NCI-H345 treated with DMSO at 0.1 percent for 48 hours (cell line): ENCODE measurements around the gene GYPA.
"Not testable (repeated sequence)": the region's sequence is repeated elsewhere in the genome, so short reads cannot be mapped to it uniquely, and the experiment has no call there.

Experiments
- DNase-seq: peaks from one replicate; lab custom pipeline; 2025; ENCODE audit not compliant: unreplicated experiment; lab: John Stamatoyannopoulos, UW

Gene GYPA

DNA sequence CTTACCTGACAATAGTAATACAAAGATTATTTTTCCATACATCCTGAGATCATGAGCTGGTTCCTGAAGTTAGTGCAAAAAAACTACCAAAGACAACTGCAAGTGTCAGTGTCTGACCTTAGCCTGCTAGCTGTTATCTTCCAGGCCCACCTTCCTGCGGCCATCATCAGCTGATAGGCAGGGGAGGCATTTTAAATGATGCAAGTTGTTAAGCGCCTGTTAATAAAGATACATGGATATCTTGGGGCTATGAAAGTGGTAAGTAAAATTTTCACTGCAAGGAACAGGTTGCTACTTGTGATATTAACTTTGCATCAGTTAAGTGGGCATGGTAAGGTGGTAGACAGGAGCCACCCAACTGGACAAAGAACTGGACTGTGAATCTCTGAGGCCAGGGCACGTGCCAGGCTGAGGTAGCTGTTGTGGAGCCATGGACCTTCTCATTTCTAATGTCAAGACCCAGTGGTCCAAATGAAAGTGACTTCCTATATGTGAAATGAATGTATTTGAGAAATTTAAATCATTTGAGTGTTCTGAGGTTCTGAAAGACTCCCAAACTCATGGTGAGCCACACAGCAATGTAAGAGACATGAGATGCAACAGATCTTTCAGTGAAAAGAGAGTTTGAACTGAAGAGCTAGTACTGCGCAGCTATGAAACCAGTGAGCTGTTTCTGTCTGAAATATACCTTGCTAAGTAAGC lies at the start of gene GYPA:
Gene GYPA (minus strand): TSS at position 125 of the 702 bp plus-strand sequence. CDS start 83 bp downstream, at position 42.
- DNase-seq, result not testable (repeated sequence)

DNA sequence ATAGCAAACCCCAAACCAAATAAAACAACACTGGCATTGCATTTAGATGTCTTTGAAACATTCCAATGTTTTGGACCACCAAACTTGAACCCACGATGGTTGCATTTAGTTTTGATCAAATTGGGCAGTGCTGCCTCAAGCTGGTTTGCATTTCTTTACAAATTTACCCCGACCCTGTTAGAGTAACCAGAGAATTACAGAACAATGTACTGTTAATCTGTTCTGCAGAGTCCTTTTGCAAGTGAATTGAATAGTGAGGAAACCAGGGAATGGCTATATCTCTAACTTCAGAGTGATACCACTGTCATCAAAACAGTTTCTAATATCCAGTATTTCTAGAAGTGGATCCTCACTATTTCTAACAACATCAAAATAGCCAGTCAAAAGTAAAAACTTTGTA lies 49.5 kb upstream of the GYPA start:
- DNase-seq, result no peak

DNA sequence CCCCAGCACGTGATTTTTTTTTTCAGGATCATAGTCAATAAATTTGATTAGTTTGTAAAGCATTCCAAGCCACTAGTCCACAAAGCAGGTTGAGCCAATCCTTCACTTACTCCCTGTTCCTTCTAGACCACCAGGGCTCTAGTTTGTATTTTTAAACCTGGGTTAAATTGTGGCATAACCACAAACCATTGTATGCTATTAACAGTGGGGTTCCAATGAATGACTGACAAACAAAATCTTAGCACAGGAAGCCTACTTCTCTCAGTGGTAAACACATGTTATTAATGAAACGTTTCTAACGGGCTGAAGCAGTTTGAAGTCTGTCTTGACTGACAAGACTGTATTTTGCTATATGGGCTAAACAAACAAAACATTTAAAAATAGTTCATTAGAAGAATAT lies 48.6 kb upstream of the GYPA start:
- no peak for DNase-seq

DNA sequence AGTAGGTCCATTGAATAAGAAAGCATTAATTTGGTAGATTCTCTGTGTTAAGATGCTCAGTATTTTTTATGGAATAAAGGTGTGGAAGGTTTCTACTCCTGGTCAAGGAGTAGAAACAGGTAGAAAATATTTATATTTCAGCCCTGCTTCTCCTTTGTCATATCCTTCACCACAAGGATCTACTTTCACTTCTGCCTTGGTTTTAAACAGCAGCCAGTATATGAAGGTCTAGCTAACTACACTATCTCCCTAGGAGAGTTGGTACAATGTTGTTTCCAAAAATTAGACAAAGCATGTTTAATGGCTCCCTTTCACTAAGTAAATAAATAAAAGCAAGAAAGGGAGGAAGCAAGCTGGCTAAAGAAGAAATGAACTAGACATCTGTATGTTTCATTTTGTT lies 44.6 kb upstream of the GYPA start:
- DNase-seq, result no peak

DNA sequence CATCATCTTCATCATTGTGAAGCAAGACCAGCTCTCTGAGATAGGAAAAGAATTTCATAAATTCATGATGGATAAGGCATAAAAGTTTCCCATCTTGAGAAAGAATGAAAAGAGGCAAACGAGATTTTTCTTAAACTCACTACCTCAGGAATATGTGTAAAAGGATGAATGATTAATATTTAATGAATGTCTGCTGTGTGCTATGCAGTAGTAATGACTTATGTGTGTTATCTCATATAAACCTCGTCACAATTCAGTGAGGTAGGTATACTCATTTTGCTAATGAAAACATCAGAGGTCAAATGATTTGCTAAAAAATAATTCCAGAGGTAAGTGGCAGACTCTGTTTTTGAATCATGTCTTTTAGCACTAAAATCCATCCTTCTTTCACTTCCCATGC lies 42.6 kb upstream of the GYPA start:
- no peak for DNase-seq

- no peak for DNase-seq
Measured at GRCh38 chr4:144181391-144181790, 40.9 kb upstream of the GYPA start.

- no peak for DNase-seq
Measured at GRCh38 chr4:144179152-144179739, 38.7 kb upstream of the GYPA start.

DNA sequence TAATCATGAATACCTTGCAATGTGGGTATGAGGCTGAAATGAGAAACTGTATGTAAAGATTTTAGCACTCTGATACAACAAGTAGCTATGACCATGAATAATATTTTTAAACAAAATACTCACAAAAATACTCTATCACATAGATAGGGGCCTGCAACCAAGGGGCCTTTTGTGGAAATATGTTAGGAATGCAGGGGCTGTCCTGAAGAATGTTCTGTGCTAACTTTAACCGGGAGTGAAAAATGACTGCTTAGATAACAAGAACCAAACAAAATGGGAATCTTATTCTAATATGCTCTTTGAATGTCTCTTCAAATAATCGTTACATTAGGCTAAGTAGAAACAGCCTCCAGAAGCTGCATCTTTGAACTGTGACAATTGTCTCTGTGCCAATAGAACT lies 37.9 kb upstream of the GYPA start:
- no peak for DNase-seq

DNA sequence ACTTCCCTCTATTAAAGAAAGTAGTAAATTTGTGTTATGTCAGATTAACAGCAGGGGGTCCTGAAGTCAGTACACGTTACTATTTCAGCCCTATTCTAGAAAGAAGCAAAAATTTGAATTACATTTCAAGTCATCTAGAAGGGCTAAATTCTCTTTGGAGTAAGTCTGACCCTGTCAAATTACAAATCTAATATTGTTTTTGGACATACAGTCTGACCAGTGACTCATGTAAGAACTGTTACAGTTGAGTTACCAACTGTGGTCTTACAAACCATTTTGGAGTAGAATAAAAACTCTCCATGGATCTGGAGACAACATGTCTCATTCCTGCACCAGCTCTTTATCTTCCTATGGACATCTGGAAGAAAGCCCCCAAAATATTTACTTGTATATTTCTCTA lies 36.0 kb upstream of the GYPA start:
- DNase-seq, result no peak

- DNase-seq, result peak; percentile 15
Measured at GRCh38 chr4:144174401-144175067, 34.0 kb upstream of the GYPA start.

DNA sequence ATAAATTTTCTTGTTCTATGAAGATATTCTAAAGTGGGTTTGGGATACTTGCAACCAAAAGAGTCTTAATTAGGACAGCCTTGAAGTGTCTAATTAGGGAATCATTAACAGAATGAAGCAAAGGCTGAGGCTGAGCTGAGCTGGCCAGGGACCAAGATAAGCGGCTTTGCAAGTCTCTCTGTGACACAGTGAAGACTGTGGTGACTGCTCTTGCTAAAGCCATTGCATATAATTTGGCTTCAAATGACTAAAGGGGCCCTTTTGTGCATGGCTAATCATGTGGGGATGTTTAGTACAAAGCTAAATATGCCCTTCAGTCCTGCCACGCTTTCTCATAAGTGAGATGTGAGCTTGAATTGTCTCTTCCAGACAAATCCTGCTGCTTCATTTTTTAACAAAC lies 31.2 kb upstream of the GYPA start:
- no peak for DNase-seq

DNA sequence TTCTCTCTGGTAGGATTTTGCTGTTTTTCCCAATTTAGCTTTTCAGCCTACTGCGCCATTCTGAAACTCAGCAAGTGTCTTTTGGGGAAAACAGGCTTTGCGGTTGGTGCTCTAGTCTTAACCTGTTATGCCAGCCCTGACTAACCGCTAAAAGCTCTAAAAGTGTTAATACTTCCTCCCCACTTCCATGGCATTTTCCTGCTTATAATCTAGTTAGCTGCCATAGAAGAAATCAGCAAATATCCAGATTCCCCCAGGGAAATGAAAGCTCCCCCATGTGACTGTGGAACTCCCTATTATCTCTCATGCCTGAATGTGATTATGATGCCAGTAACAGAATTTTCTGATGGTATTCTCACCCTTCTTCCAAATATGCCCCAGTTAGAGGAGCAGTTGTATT lies 28.7 kb upstream of the GYPA start:
- no peak for DNase-seq

DNA sequence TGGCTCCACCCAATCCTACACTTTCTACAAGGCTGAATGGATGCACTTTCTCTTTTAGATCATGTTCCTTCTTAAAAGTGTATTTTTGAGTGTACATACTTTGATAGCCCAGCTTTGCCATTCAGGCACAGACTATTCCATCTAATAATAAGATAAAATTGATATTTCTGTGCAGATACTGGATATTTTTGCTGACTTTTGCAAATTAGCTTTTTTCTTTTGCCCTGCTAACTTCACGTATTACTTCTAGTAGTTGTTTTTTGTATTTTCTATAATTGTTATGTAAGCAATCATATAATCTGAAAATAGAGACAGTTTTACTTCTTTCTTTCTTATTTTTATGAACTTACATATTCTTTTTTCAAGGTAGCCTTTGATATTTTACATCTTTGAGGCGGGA lies 13.5 kb upstream of the GYPA start:
- DNase-seq, result no peak

DNA sequence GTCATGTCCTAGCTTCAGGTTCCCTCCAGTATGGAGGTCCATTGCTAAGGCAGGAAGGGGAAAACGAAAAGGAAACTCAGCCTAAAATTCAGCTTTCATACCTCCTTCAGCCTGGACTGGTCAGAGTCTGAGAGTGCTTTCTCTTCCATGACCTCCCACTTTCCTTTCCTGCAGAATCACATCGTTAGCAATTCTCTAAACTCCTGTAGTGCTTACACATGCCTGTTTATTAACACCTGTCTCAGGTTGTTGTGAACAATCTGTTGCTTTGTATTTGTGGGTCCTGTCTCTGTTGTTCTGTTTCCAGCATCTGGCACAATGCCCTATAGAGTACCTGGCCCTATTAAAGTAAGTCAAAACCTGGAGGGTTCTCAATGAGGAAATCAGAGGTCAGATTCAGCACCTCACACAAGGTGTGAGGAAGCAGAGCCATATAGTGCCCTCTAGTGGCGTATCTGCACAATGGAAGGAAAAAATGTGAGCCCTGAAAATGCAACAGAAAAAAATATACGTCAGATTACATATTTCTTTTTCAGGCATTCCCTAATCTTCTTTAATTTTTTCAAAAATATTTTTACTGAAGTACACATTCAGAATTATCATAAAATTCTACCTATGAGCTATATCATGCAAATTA lies 2.3 kb upstream of the GYPA start:
- peak; percentile 6 for DNase-seq

DNA sequence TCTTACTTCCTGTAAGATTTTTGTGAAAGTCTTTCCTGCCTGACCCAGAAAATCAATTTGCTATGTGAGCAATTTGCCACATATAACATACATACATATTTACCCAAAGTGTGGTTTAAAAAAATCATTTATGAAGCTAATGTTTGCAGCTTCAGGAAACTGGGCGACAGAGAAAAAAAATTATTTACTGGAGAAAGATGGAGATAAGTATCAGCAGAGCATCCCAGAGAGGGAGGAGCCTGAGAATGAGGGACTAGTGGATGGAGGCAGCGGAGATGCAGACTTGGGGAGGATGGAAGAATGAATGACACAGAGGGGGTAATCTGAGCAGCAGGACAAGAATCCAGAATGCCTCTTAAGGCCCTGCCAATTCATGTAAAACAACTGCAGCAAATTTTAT lies 975 bp upstream of the GYPA start:
- DNase-seq, result no peak

- DNase-seq, result not testable (repeated sequence)
Measured at GRCh38 chr4:144139991-144140390, 527 bp downstream of the GYPA start.

- DNase-seq, result not testable (repeated sequence)
Measured at GRCh38 chr4:144139547-144139946, 971 bp downstream of the GYPA start.

DNA sequence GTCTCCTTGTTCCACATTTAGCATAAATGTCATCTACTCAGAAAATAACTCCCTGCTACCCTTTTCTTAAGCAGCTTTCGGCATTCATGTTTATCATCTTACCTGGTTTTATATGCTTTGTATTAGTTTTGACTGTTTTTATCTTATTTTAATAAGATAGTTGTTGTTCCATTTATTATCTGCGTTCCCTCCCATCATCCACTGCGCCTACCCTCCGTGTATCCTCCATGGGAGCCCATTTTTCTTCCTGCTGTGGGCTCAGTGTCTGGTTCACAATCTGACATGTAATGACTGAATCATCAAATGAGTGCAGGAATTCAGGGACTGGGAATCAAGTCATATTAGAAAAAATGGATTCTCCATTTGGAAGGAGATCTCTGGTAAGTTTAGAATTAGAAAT lies 2.3 kb downstream of the GYPA start:
- DNase-seq, result not testable (repeated sequence)

- not testable (repeated sequence) for DNase-seq
Measured at GRCh38 chr4:144137137-144137931, 3.2 kb downstream of the GYPA start.

GRCh38 chr4:144136189-144136588 lies 4.3 kb downstream of the GYPA start:
- not testable (repeated sequence) for DNase-seq

GRCh38 chr4:144130167-144130566 lies 10.4 kb downstream of the GYPA start:
- DNase-seq, result not testable (repeated sequence)
